Activated CD4-positive, alpha-beta T cell treated with anti-CD3 and anti-CD28 coated beads, Interleukin-2, amount 10 ng/mL, durations not matched to agents 24 days and 14 days (primary cell): ENCODE measurements around the gene SLC16A10. TPM values are rescaled to one million over a fixed set of nuclear protein-coding genes. Genes with fewer than 3 reads are reported as not detected.
A peak's percentile ranks its signal among the peaks of the same experiment; 100 is the strongest.

ENCODE experiments used
- DNase-seq: peaks from one replicate; pipeline ENCODE4 v3.0.0; 2022
- H3K27ac Mint-ChIP-seq: one replicate; pipeline ENCODE4 v1.8.0; 2022; ENCODE audit warnings: mild to moderate bottlenecking, mixed read lengths
- H3K27me3 Mint-ChIP-seq: one replicate; pipeline ENCODE4 v1.8.0; 2022; ENCODE audit warnings: mixed read lengths
- H3K36me3 Mint-ChIP-seq: one replicate; pipeline ENCODE4 v1.8.0; 2022; ENCODE audit warnings: low read depth, mild to moderate bottlenecking, mixed read lengths
- H3K4me1 Mint-ChIP-seq: one replicate; pipeline ENCODE4 v1.8.0; 2021; ENCODE audit warnings: mixed read lengths
- H3K4me3 Mint-ChIP-seq: one replicate; pipeline ENCODE4 v1.8.0; 2022; ENCODE audit warnings: mild to moderate bottlenecking, moderate library complexity, mixed read lengths
- H3K9me3 Mint-ChIP-seq: one replicate; pipeline ENCODE4 v1.8.0; 2021; ENCODE audit warnings: mixed read lengths
- intact Hi-C: fragments of 100-400 bp; cut with micrococcal nuclease; formaldehyde crosslinking; loops from one replicate; pipeline ENCODE4 v1.15.1; 2023
- total RNA-seq: library from RNA; stranded (reverse); gene quantifications from 2 replicates; pipeline ENCODE4 v1.2.3, GENCODE V29; 2022

Gene SLC16A10
- total RNA-seq, 1 donor from 2014 or later, result 4.2 TPM

GRCh38 chr6:111098597-111098996 is 11.3 kb downstream of the SLC16A10 start:
- no peaks in the 10 kb centered on the region for H3K9me3 Mint-ChIP-seq
- H3K27ac Mint-ChIP-seq, result no peak overlapping the region
- intact Hi-C loops, result no loop called here
- no peaks in the 10 kb centered on the region for H3K36me3 Mint-ChIP-seq
- no peaks in the 10 kb centered on the region for H3K27me3 Mint-ChIP-seq
- H3K4me1 Mint-ChIP-seq, result peaks cover 5% of the 10 kb centered on the region
- no peak for DNase-seq
- no peak overlapping the region for H3K4me3 Mint-ChIP-seq

GRCh38 chr6:111101987-111102386 is 14.7 kb downstream of the SLC16A10 start:
- Mint-ChIP-seq H3K27me3 (no peaks in the 10 kb centered on the region), H3K27ac (no peak overlapping the region), H3K4me1 (no peaks in the 10 kb centered on the region), H3K9me3 (peaks cover 3% of the 10 kb centered on the region), H3K36me3 (no peaks in the 10 kb centered on the region), H3K4me3 (no peak overlapping the region)
- no peak for DNase-seq
- intact Hi-C loops, result no loop called here

- Mint-ChIP-seq H3K4me3 (no peak overlapping the region), H3K27me3 (no peaks in the 10 kb centered on the region)
- no peak for DNase-seq
Measured at GRCh38 chr6:111105578-111105977, 18.3 kb downstream of the SLC16A10 start.

GRCh38 chr6:111107589-111107988 is 20.3 kb downstream of the SLC16A10 start:
- Mint-ChIP-seq H3K9me3 (peaks cover 16% of the 10 kb centered on the region), H3K4me3 (no peak overlapping the region), H3K27ac (no peak overlapping the region), H3K4me1 (no peaks in the 10 kb centered on the region), H3K27me3 (no peaks in the 10 kb centered on the region), H3K36me3 (no peaks in the 10 kb centered on the region)
- no peak for DNase-seq
- intact Hi-C loops, result no loop called here

More at GRCh38 chr6:111105578-111105977, 18.3 kb downstream of the SLC16A10 start:
- H3K4me1 Mint-ChIP-seq, result no peaks in the 10 kb centered on the region
- H3K36me3 Mint-ChIP-seq, result no peaks in the 10 kb centered on the region
- H3K9me3 Mint-ChIP-seq, result peaks cover 16% of the 10 kb centered on the region
- intact Hi-C loops, result no loop called here
- no peak overlapping the region for H3K27ac Mint-ChIP-seq

DNA sequence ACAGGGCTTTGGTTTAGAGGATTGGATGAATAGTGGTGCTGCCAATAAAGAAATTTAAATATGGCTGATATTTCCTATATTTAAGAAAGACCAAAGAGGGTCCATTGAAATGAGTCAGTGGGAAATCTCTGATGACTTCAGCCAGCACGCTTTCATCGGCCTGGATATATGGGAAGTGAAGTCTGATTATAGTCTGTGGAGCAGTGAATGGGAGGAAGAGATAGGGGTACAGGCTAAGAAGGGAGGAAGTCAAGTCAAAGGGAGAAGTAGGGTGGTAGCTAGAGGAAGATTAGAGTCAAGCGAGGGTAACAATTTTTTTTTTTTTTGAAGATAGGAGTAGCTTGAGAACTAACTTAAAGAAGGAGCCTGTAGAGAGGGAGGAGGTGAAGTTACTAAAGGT is 22.7 kb downstream of the SLC16A10 start:
- no peaks in the 10 kb centered on the region for H3K27me3 Mint-ChIP-seq
- peaks cover 16% of the 10 kb centered on the region for H3K9me3 Mint-ChIP-seq
- no peak overlapping the region for H3K4me3 Mint-ChIP-seq
- DNase-seq, result no peak
- peaks cover 10% of the 10 kb centered on the region for H3K4me1 Mint-ChIP-seq
- H3K27ac Mint-ChIP-seq, result no peak overlapping the region
- no peaks in the 10 kb centered on the region for H3K36me3 Mint-ChIP-seq
- intact Hi-C loops, result no loop called here

DNA sequence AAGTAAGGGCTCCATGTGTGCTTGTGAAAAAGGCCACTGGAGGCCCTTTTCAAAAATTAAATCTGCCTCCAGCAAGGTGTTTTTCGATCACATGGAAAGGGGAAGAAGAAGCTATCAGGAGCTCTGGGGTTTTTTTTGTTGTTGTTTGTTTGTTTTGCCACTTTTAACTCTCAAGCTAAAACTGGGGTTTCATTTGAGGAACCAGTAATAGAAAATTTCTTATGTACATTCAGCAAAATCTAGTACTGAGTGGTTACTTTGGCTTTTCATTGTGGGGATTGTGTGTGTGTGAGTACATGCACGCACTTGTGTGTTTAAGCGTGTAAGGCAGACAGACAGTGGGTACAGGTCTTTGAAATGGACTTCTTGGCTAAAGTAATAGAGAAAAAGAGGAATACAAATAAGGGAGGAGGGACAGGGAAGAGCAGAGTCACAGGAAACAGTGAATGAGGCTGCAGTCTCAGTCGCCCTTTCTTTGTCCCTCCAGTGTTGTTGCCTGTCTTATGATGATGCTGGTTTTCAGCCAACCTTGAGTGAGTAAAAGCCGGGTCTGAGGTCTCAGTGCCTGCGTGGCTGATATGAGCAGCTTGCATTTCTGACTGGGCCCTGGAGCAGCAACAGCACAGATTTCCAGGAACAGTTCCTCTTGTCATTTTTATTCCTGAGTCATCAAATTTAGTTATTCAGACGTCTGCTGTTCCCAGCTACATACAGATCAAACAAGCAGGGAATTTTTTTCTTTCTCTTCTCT is 26.2 kb downstream of the SLC16A10 start:
- H3K4me3 Mint-ChIP-seq, result no peak overlapping the region

DNA sequence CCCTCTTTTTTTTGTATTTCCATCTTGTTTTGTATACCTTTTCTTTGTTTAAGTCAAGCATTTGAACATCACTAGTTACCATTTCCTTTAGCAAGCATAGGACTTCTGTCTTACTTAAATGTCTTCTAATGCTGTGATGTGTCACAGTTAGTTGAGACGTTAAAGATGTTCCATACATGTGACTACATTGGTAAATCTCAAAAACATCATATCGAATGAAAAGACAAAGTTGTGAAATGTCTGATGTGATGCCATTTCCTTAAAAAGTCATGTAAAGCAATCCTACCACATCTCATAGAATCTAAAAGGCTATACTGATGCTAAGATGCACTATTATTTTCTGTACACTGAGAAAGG is 26.8 kb downstream of the SLC16A10 start:
- H3K4me3 Mint-ChIP-seq, result no peak overlapping the region
- no peak for DNase-seq
- no peaks in the 10 kb centered on the region for H3K36me3 Mint-ChIP-seq
- H3K4me1 Mint-ChIP-seq, result peaks cover 10% of the 10 kb centered on the region
- peak overlapping the region; percentile 51 for H3K27ac Mint-ChIP-seq
- intact Hi-C loops, result loop anchor here (2.0 kb wide), 1 partner anchor 25 kb away; no protein-coding TSS in a partner anchor
- peaks cover 11% of the 10 kb centered on the region for H3K9me3 Mint-ChIP-seq
- no peaks in the 10 kb centered on the region for H3K27me3 Mint-ChIP-seq

More for the DNA sequence above, 26.2 kb downstream of the SLC16A10 start:
- Mint-ChIP-seq H3K4me1 (peaks cover 10% of the 10 kb centered on the region), H3K9me3 (peaks cover 11% of the 10 kb centered on the region), H3K27me3 (no peaks in the 10 kb centered on the region), H3K27ac (peak overlapping the region; percentile 51), H3K36me3 (no peaks in the 10 kb centered on the region)
- DNase-seq, result peak; percentile 64
- intact Hi-C loops, result loop anchor here (2.0 kb wide), 1 partner anchor 25 kb away; no protein-coding TSS in a partner anchor

- no peak overlapping the region for H3K27ac Mint-ChIP-seq
- peaks cover 11% of the 10 kb centered on the region for H3K9me3 Mint-ChIP-seq
- H3K27me3 Mint-ChIP-seq, result no peaks in the 10 kb centered on the region
- peaks cover 10% of the 10 kb centered on the region for H3K4me1 Mint-ChIP-seq
- intact Hi-C loops, result loop anchor here (2.0 kb wide), 1 partner anchor 26 kb away; no protein-coding TSS in a partner anchor
- no peak for DNase-seq
- H3K4me3 Mint-ChIP-seq, result no peak overlapping the region
- no peaks in the 10 kb centered on the region for H3K36me3 Mint-ChIP-seq
Measured at GRCh38 chr6:111114482-111114881, 27.2 kb downstream of the SLC16A10 start.

DNA sequence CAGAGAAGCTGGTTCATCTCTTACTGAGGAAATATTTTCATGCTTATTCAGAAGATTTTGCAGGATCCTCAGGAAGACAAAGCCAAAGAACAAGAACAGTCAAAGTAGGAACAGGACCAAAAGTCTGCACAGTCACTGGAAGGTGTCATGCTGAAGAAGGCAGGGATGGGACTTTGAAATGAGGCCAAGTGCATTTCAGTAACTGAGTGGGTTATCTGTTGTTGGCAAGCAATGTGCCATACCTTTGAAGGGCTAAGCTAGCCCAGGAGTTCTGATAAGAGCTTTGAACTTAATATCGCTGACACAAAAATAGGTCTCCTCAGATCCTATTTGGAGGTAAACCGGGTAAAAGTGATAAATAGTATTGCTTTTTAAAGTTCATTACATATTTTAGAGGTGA is 31.5 kb downstream of the SLC16A10 start:
- H3K36me3 Mint-ChIP-seq, result no peaks in the 10 kb centered on the region
- H3K27me3 Mint-ChIP-seq, result no peaks in the 10 kb centered on the region
- peaks cover 4% of the 10 kb centered on the region for H3K9me3 Mint-ChIP-seq
- no peak for DNase-seq
- peaks cover 11% of the 10 kb centered on the region for H3K4me1 Mint-ChIP-seq
- H3K4me3 Mint-ChIP-seq, result no peak overlapping the region
- intact Hi-C loops, result no loop called here
- H3K27ac Mint-ChIP-seq, result no peak overlapping the region

DNA sequence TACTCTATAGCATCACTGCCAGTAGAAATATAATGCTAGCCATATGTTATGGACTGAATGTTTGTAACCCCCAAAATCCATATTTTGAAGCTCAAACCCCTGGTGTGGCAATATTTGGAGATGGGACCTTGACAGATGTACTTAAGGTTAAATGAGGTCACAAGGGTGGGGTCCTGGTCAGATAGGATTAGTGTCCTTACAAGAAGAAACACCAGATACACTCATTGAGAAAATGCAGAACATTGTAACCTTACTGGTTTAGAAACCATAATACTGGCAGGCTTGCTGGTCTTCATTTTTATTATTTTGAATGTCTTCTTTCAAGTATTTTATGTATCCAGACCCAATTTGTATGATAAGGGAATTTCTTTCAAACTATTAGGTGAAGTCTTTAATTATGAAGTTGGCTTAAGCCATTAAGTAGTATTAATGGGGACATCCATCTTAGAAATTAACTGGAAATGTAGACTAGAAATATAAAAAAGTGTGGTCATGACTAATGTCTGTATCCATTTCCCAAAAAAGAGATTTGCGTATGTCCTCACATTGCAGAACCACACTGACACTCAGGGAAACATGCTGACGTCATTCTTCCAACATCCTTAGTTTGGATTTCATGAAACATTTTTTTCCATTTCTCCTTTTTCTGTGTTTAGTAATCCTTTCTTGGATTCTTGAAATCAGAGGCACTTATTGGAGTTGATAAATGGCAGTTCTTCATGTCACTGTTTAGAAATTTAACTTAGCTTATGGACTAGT is 32.4 kb downstream of the SLC16A10 start:
- Mint-ChIP-seq H3K9me3 (peaks cover 4% of the 10 kb centered on the region), H3K4me1 (peaks cover 7% of the 10 kb centered on the region), H3K27me3 (no peaks in the 10 kb centered on the region), H3K4me3 (no peak overlapping the region), H3K27ac (no peak overlapping the region), H3K36me3 (no peaks in the 10 kb centered on the region)
- intact Hi-C loops, result no loop called here
- no peak for DNase-seq

GRCh38 chr6:111121789-111122350 is 34.6 kb downstream of the SLC16A10 start:
- no peak overlapping the region for H3K4me3 Mint-ChIP-seq
- H3K36me3 Mint-ChIP-seq, result no peaks in the 10 kb centered on the region
- H3K27me3 Mint-ChIP-seq, result no peaks in the 10 kb centered on the region
- DNase-seq, result no peak
- intact Hi-C loops, result no loop called here
- no peak overlapping the region for H3K27ac Mint-ChIP-seq
- peaks cover 7% of the 10 kb centered on the region for H3K4me1 Mint-ChIP-seq
- no peaks in the 10 kb centered on the region for H3K9me3 Mint-ChIP-seq

DNA sequence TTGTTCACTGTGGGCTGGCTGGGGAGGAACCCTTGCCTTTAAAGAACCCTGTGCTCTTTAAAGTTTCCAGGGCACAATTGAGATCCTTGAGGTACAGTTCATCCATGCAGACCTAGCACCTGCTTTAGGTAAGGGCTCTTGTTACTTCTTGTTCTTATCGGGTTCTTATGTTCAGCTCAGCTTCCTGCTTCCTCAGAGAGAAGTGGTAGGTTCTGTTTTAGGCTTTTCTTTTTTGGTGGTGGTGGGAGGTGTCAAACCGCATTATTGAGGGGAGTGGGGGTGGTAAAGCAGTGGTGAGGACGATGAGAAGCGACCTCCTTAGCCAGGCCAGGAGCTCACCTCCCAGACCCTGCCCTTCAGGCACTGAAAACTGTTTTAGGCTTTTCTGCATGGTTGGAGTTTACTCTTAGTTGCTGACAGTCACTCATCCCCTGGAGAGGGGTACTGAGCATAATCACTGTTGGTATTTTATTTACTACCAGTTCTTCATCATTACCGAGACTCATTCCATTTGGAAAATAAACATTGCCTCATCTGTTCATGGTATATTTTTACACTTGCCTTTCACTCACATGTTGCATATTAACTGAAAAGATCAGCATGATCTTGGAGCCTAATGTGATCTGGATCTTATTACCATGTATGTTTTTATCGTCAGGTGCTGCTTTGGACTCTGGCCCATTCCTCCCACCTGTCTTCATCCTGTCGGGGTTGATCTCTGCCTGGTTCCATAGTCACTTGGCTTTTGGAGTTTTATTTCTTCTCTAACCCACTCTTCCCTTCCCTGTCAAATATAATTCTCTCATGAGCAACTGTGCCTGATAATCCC is 35.4 kb downstream of the SLC16A10 start:
- no peaks in the 10 kb centered on the region for H3K9me3 Mint-ChIP-seq
- intact Hi-C loops, result no loop called here
- no peak overlapping the region for H3K4me3 Mint-ChIP-seq
- no peaks in the 10 kb centered on the region for H3K36me3 Mint-ChIP-seq
- H3K27ac Mint-ChIP-seq, result peak overlapping the region; percentile 35
- no peak for DNase-seq
- H3K27me3 Mint-ChIP-seq, result no peaks in the 10 kb centered on the region
- H3K4me1 Mint-ChIP-seq, result peaks cover 7% of the 10 kb centered on the region

GRCh38 chr6:111124406-111124805 is 37.1 kb downstream of the SLC16A10 start:
- intact Hi-C loops, result no loop called here
- H3K4me1 Mint-ChIP-seq, result peaks cover 7% of the 10 kb centered on the region
- no peak for DNase-seq
- no peak overlapping the region for H3K27ac Mint-ChIP-seq
- H3K9me3 Mint-ChIP-seq, result no peaks in the 10 kb centered on the region
- no peak overlapping the region for H3K4me3 Mint-ChIP-seq
- H3K27me3 Mint-ChIP-seq, result no peaks in the 10 kb centered on the region
- H3K36me3 Mint-ChIP-seq, result no peaks in the 10 kb centered on the region
